Measurements from ENCODE around the gene SHISA6. TPM values are rescaled to one million over a fixed set of nuclear protein-coding genes. Genes with fewer than 3 reads are reported as not detected.

The SHISA6 gene
- total and polyA plus RNA-seq, 7 donors: 0.22 to 1.8 (median 0.40) TPM

- intact Hi-C loops (cut with DNase I): no loop called here
- H3K27ac ChIP-seq: no peak overlapping the region
- H3K4me1 ChIP-seq: no peaks in the 10 kb centered on the region
- H3K27me3 ChIP-seq (ENCODE audit: insufficient read depth in 3 of 3, low read length in 2 of 3): no peaks in the 10 kb centered on the region
- TF ChIP-seq CTCF (IDR thresholded peaks at IDR 0.05): no peak
- H3K4me3 ChIP-seq: no peak overlapping the region
- DNase-seq (no peak), ATAC-seq (no peak)
- 34 to 58% (median 41%) methylated on average over 5 of the region's 5 CpGs for WGBS, 3 donors
- H3K36me3 ChIP-seq (ENCODE audit: insufficient read depth in 1 of 2, low read depth in 1 of 2): no peaks in the 10 kb centered on the region
- H3K9me3 ChIP-seq: no peaks in the 10 kb centered on the region
These were observed 142.1 kb downstream of the SHISA6 start for GRCh38 chr17:11383157-11383556.

DNA sequence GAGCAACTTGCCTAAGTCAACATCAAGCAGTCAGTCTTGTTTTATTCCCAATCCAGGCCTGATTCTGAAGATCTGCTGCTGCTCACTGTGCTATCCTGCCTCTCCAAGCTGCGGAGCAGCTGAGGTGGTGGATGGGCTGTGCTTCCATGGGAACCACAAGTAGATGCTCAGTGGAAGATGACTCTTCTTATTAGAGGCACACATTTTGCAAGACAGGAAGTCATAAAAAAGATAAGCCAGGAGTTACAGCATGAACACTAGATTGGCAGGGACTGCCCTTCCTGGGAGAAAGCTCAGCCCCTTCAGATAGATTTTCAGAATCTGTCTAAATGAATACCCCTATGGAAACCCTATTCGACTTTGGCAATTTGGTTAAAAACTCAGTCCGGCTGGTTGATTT lies 143.1 kb downstream of the SHISA6 start:
- ATAC-seq: no peak
- intact Hi-C loops (cut with DNase I): no loop called here
- no peaks in the 10 kb centered on the region for H3K4me1 ChIP-seq

DNA sequence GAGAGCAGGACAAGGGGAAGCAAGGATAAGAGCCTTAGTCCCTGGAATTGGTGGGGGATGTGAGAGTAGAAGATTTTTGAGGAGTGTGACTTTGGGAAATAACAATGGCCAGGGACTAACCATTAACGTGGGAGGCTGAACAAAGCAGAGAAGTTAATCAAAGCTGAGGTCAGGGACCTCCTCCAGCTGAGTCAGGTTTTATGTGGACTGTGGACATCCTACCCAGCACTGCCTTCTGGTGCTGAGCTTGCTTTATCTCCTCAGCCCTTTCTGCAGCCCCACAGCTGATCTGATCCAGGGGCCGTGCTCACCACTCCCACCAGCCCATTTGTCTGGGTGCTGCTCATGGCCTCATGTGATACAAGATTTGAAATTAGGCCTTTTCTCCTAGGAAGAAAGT lies 146.6 kb downstream of the SHISA6 start:
- WGBS, 3 donors: 32 to 49% (median 36%) methylated on average over 2 of the region's 2 CpGs
- no peak overlapping the region for H3K27ac ChIP-seq
- TF ChIP-seq CTCF (IDR thresholded peaks at IDR 0.05): no peak
- no peak for ATAC-seq
- intact Hi-C loops (cut with DNase I): no loop called here
- no peak for DNase-seq
- no peaks in the 10 kb centered on the region for H3K9me3 ChIP-seq
- H3K36me3 ChIP-seq (ENCODE audit: insufficient read depth in 1 of 2, low read depth in 1 of 2): no peaks in the 10 kb centered on the region
- no peaks in the 10 kb centered on the region for H3K4me1 ChIP-seq
- no peaks in the 10 kb centered on the region for H3K27me3 ChIP-seq (ENCODE audit: insufficient read depth in 3 of 3, low read length in 2 of 3)
- H3K4me3 ChIP-seq: no peak overlapping the region

More for the DNA sequence above, 143.1 kb downstream of the SHISA6 start:
- no peaks in the 10 kb centered on the region for H3K27me3 ChIP-seq (ENCODE audit: insufficient read depth in 3 of 3, low read length in 2 of 3)
- no peak overlapping the region for H3K27ac ChIP-seq
- no peak for TF ChIP-seq CTCF (IDR thresholded peaks at IDR 0.05)
- DNase-seq: no peak
- H3K9me3 ChIP-seq: no peaks in the 10 kb centered on the region
- 83 to 93% (median 85%) methylated on average over 3 of the region's 3 CpGs for WGBS, 3 donors
- no peak overlapping the region for H3K4me3 ChIP-seq
- H3K36me3 ChIP-seq (ENCODE audit: insufficient read depth in 1 of 2, low read depth in 1 of 2): no peaks in the 10 kb centered on the region

GRCh38 chr17:11388054-11388453 lies 147.0 kb downstream of the SHISA6 start:
- no peaks in the 10 kb centered on the region for H3K27me3 ChIP-seq (ENCODE audit: insufficient read depth in 3 of 3, low read length in 2 of 3)
- WGBS, 3 donors: 68 to 71% (median 70%) methylated on average over 6 of the region's 6 CpGs
- no peaks in the 10 kb centered on the region for H3K9me3 ChIP-seq
- ATAC-seq (no peak), DNase-seq (no peak)
- no peak overlapping the region for H3K27ac ChIP-seq
- H3K36me3 ChIP-seq (ENCODE audit: insufficient read depth in 1 of 2, low read depth in 1 of 2): no peaks in the 10 kb centered on the region
- intact Hi-C loops (cut with DNase I): no loop called here
- H3K4me1 ChIP-seq: no peaks in the 10 kb centered on the region
- no peak for TF ChIP-seq CTCF (IDR thresholded peaks at IDR 0.05)
- H3K4me3 ChIP-seq: no peak overlapping the region

DNA sequence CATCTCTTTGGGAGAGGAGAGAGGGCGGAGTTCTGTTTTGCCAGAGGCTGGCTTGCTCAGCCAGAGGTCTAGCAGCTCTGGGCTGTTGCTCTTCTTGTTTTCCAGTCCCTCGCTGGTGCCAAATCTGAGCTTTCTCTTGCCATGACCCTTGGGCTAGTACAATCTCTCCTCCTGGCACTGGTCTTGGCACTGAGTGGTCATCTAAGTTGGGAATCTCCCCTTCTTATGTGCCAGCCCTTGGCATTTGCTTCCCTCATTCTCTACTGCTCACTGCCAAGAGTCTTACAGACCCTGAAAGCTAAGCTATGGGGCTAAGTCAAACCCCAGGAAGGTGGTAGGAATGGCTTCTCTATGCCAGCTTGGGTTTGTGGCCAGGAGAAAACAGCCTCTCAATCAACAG lies 148.6 kb downstream of the SHISA6 start:
- no peaks in the 10 kb centered on the region for H3K4me1 ChIP-seq
- no peak for TF ChIP-seq CTCF (IDR thresholded peaks at IDR 0.05)
- WGBS, 3 donors: 55 to 88% (median 79%) methylated on average over 2 of the region's 2 CpGs
- intact Hi-C loops (cut with DNase I): no loop called here
- H3K9me3 ChIP-seq: no peaks in the 10 kb centered on the region
- no peaks in the 10 kb centered on the region for H3K36me3 ChIP-seq (ENCODE audit: insufficient read depth in 1 of 2, low read depth in 1 of 2)
- ATAC-seq (no peak), DNase-seq (no peak)
- H3K27me3 ChIP-seq (ENCODE audit: insufficient read depth in 3 of 3, low read length in 2 of 3): no peaks in the 10 kb centered on the region
- no peak overlapping the region for H3K27ac ChIP-seq
- H3K4me3 ChIP-seq: no peak overlapping the region
